Umbilical cord (tissue), 2 donors: Measurements from ENCODE around the gene IKBKE. TPM values are rescaled to one million over a fixed set of nuclear protein-coding genes. Genes with fewer than 3 reads are reported as not detected.

ENCODE experiments used
- DNase-seq: peaks from one replicate; pipeline ENCODE4 v3.0.0-alpha.2; 2015; ENCODE audit warnings: low spot score
- total RNA-seq: library from RNA; depleted of rRNA; stranded (reverse); fragments of >200 nt; gene quantifications from one replicate; pipeline ENCODE4 v1.2.3, GENCODE V29; 2014; ENCODE audit warnings: low replicate concordance; ENCODE audit not compliant: insufficient read depth

The IKBKE gene
- total RNA-seq, 1 donor from 2014 or later, result 4.3 TPM

- DNase-seq, result no peak
Measured at GRCh38 chr1:206511362-206512057, 41.2 kb downstream of the IKBKE start.

GRCh38 chr1:206512058-206512850 lies 42.0 kb downstream of the IKBKE start:
- DNase-seq, result peak; percentile 69

- no peak for DNase-seq
Measured at GRCh38 chr1:206512851-206513180, 42.5 kb downstream of the IKBKE start.

GRCh38 chr1:206513312-206514111 lies 43.2 kb downstream of the IKBKE start:
- DNase-seq, result peak; percentile 97

- DNase-seq, result no peak
Measured at GRCh38 chr1:206514813-206515387, 44.6 kb downstream of the IKBKE start.

- DNase-seq, result no peak
Measured at GRCh38 chr1:206516728-206516990, 46.4 kb downstream of the IKBKE start.

- no peak for DNase-seq
Measured at GRCh38 chr1:206517784-206518183, 47.5 kb downstream of the IKBKE start.

- no peak for DNase-seq
Measured at GRCh38 chr1:206518206-206518605, 47.9 kb downstream of the IKBKE start.

GRCh38 chr1:206518743-206519142 lies 48.5 kb downstream of the IKBKE start:
- no peak for DNase-seq

GRCh38 chr1:206521127-206521526 lies 50.9 kb downstream of the IKBKE start:
- no peak for DNase-seq

- DNase-seq, result peak; percentile 42
Measured at GRCh38 chr1:206521694-206522402, 51.6 kb downstream of the IKBKE start.

GRCh38 chr1:206524739-206525364 lies 54.6 kb downstream of the IKBKE start:
- DNase-seq, result no peak

GRCh38 chr1:206526064-206526911 lies 56.0 kb downstream of the IKBKE start:
- DNase-seq, result no peak

- no peak for DNase-seq
Measured at GRCh38 chr1:206529425-206529824, 59.1 kb downstream of the IKBKE start.

- DNase-seq, result no peak
Measured at GRCh38 chr1:206532368-206532767, 62.1 kb downstream of the IKBKE start.

GRCh38 chr1:206534552-206534951 lies 64.3 kb downstream of the IKBKE start:
- no peak for DNase-seq

GRCh38 chr1:206535853-206536188 lies 65.5 kb downstream of the IKBKE start:
- DNase-seq, result no peak

- no peak for DNase-seq
Measured at GRCh38 chr1:206537141-206537540, 66.9 kb downstream of the IKBKE start.

- no peak for DNase-seq
Measured at GRCh38 chr1:206538086-206538770, 68.0 kb downstream of the IKBKE start.
